Measurements from ENCODE around the gene SORCS2. TPM values are rescaled to one million over a fixed set of nuclear protein-coding genes. Genes with fewer than 3 reads are reported as not detected.

Gene SORCS2
- polyA plus RNA-seq, 1 donor, result 6.9 TPM

- no peak for DNase-seq
Observed at GRCh38 chr4:7273738-7274297, 81.5 kb downstream of the SORCS2 start.

GRCh38 chr4:7275067-7275466 lies 82.7 kb downstream of the SORCS2 start:
- no peak for DNase-seq

GRCh38 chr4:7275490-7276154 lies 83.3 kb downstream of the SORCS2 start:
- no peak for DNase-seq

GRCh38 chr4:7276515-7276914 lies 84.2 kb downstream of the SORCS2 start:
- DNase-seq, result peak; percentile 82

GRCh38 chr4:7278071-7278765 lies 85.9 kb downstream of the SORCS2 start:
- DNase-seq, result no peak

- DNase-seq, result no peak
Observed at GRCh38 chr4:7278981-7279380, 86.6 kb downstream of the SORCS2 start.

- DNase-seq, result no peak
Observed at GRCh38 chr4:7279902-7280301, 87.6 kb downstream of the SORCS2 start.

- no peak for DNase-seq
Observed at GRCh38 chr4:7280926-7281690, 88.8 kb downstream of the SORCS2 start.

- DNase-seq, result no peak
Observed at GRCh38 chr4:7281691-7282665, 89.6 kb downstream of the SORCS2 start.

GRCh38 chr4:7282786-7283440 lies 90.6 kb downstream of the SORCS2 start:
- DNase-seq, result no peak

GRCh38 chr4:7285244-7286094 lies 93.1 kb downstream of the SORCS2 start:
- no peak for DNase-seq

GRCh38 chr4:7286170-7286569 lies 93.8 kb downstream of the SORCS2 start:
- no peak for DNase-seq

GRCh38 chr4:7286798-7287197 lies 94.5 kb downstream of the SORCS2 start:
- no peak for DNase-seq

GRCh38 chr4:7287274-7287917 lies 95.1 kb downstream of the SORCS2 start:
- no peak for DNase-seq

GRCh38 chr4:7287918-7288280 lies 95.6 kb downstream of the SORCS2 start:
- no peak for DNase-seq

- no peak for DNase-seq
Observed at GRCh38 chr4:7288751-7289523, 96.6 kb downstream of the SORCS2 start.

- no peak for DNase-seq
Observed at GRCh38 chr4:7289589-7289988, 97.3 kb downstream of the SORCS2 start.

- DNase-seq, result no peak
Observed at GRCh38 chr4:7291372-7292114, 99.2 kb downstream of the SORCS2 start.
